IPS-NIHi11 (cell line): ENCODE data around the gene ZSCAN26.
"Not testable (repeated sequence)": the region's sequence is repeated elsewhere in the genome, so short reads cannot be mapped to it uniquely, and the experiment has no call there.

Source experiments
- DNase-seq: peaks from one replicate; pipeline ENCODE4 v3.0.0; 2012; ENCODE audit warnings: mixed read lengths, low spot score

ZSCAN26 gene

DNA sequence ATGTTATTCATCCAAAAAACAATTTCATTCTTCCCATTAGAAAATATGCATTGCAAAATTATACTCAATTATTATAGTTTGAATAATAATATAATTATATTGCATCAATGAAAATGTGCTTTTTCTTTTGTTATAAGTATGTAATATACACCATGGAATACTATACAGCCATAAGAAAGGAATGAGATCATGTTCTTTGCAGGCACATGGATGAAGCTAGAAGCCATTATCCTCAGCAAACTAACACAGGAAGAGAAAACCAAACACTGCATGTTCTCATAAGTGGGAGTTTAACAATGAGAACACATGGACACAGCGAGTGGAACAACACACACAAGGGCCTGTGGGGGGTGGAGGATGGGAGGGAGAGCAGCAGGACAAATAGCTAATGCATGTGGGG, 9.9 kb upstream of the ZSCAN26 start:
- DNase-seq, result no peak

- DNase-seq, result peak; percentile 8
These were observed 7.8 kb upstream of the ZSCAN26 start, which contains the start of gene NKAPL for GRCh38 chr6:28258877-28259777. NKAPL (plus strand) TSS chr6:28259297; CDS start chr6:28259372, 75 bp downstream.

DNA sequence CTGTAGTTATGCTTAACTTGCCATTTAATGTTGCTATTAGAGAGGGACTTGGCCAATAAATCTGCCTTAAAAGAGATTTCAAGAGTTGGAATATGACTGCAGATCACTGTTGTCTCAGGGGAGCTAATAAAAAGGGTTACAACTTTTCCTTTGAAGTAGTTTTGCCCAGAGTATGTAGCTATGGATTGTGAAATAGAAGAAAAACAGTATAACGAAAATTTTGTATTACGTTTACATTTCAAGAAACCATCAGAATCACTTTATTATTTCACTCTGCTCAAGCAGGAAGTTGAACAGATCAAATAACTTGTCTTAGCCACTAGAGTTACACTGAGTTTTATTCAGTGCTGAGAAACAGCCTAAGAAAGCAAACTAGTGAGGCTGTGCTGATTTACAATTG, 3.0 kb upstream of the ZSCAN26 start:
- no peak for DNase-seq

DNA sequence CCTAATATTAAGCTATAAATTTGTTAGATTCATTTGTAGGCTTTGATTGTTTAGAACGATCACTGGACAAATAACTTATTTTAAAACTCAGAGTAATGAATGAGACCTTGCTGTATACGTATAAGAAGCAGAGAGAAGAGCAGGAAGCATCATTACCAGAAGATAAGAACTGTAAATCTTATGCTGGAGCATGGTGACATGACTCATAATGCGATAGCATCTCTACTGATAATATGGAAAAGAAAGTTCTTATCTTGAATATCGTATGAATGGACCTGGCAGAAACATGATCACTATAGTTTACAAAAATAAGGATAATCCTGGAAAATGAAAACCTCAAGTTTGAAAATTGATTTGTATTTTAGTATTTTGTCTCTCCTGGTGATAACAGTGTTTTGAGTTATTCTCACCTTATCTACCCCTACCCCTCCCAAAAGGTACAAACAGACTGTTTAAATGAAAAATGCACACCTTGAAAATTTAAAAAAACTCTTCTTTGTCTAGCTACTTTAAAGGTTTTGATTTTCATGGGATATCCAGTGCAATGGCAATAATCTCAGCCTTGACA, 2.0 kb upstream of the ZSCAN26 start:
- DNase-seq, result no peak

DNA sequence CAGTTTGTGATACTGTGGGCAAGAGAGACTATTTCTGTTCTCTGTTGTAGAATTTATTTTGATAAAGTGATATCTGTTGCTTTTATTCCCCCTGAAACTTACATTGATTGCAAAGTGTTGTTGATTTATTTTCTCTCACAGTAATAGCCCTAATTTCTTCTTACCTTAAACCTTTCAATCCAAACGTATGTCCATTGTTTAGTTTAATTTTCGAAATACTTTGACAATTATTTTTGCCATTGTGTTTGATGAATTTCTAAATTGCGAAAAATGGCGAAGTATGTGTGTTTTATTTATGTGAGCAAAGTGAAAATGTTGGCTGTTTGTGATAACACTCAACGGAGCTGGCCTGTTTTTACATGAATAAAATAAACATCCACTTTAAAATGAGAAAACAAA, 381 bp upstream of the ZSCAN26 start:
- DNase-seq, result no peak

GRCh38 chr6:28267695-28268059, 734 bp downstream of the ZSCAN26 start:
- DNase-seq, result no peak

GRCh38 chr6:28269492-28269891, 2.5 kb downstream of the ZSCAN26 start:
- DNase-seq, result no peak

DNA sequence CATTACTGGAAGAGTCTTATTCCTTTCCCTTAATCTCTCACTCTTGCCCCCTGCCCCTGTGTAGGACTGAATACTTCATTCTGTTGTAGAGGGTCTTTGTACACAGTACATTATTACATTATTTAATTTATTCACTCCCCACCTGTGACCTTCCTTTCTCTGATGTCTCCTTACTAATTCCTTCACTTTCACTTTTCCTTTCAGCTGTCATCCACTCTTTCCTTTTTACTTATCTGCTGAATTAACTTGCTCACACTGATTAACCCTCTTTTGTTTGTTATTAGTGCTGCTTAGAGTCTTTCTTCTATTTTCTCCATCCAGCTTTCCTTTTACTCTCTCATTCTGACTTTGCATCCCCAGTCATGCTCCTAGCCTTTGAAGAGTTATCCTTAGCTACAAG, 7.9 kb downstream of the ZSCAN26 start:
- no peak for DNase-seq

- DNase-seq, result no peak
These were observed 10.8 kb downstream of the ZSCAN26 start for GRCh38 chr6:28277746-28278145.

DNA sequence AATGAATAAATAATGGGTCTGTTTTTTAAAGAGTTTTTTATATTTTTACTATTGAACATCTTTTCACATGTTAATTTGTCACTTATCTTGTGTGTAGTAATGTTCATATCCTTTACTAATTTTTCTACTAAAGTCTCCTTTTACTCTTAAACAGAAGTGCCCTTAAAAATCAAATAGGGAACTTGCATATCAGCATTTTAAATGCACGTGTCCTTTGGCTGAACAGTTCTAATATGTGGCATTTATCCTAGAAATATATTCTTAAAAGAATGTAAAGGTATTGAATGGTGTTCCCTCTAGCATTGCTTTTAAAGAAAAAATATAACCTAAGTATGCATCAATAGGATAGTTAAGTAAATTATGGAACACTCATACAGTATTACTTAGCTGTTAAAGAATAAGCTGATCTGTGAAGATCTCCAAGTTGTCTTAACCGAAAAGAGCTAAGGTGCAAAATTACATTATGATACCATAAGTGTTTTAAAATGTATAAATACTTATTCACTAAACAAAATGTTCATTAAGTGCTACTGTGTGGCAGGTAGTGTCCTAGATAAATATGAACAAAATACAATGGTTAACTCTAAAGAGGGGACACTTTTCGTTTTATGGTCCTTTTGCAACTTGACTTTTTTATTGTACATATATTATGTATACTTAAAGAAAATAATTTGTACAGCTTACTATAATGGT, 13.8 kb downstream of the ZSCAN26 start:
- DNase-seq, result no peak

GRCh38 chr6:28281288-28282064, 14.5 kb downstream of the ZSCAN26 start, which contains the start of gene PGBD1:
PGBD1 (plus strand) TSS chr6:28281572; CDS start chr6:28283814, 2,242 bp downstream.
- peak; percentile 90 for DNase-seq

DNA sequence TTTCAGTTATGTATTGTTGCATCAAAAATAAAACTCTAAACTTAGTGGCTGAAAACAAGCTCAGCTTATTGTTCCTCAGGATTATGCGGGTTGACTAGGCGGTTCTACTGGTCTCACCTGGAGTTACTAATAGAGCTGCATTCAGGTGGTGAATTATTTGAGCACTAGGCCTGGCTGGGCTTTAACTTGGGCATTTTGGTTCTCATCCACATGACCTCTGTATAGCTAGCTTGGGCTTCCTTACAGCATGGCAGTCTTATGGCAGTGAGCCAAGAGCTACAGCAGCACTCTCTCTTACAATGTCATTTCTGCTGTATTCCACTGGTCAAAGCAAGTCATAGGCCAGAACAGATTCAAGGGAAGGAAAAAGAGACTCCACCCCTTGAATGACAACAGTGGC, 16.0 kb downstream of the ZSCAN26 start:
- DNase-seq, result no peak

GRCh38 chr6:28291573-28291972, 24.6 kb downstream of the ZSCAN26 start:
- no peak for DNase-seq

- DNase-seq, result no peak
These were observed 28.4 kb downstream of the ZSCAN26 start for GRCh38 chr6:28295326-28295725.

DNA sequence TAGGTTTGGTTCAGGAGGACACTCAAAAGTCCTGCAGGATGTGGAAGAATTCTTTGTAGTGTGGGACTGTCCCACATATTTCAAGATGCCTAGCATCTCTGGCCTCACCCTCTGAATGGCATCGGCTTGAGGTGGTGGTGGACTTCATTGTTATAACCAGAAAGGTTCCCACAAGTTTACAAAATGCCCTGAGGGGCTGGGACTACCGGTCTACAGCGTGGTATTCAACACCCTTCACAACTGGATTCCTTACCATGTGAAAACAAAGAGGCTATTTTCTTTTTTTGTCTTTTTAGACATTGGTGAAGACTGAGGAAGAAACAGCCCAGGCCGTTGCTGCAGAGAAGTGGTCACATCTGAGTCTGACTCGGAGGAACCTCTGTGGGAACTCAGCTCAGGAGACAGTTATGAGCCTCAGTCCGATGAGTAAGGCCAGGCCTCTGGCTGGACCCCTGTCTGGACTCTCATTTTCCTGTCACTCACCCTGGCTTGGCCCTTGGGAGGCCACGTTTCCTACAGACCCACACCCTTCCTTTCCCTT, 29.6 kb downstream of the ZSCAN26 start:
- DNase-seq, result no peak

DNA sequence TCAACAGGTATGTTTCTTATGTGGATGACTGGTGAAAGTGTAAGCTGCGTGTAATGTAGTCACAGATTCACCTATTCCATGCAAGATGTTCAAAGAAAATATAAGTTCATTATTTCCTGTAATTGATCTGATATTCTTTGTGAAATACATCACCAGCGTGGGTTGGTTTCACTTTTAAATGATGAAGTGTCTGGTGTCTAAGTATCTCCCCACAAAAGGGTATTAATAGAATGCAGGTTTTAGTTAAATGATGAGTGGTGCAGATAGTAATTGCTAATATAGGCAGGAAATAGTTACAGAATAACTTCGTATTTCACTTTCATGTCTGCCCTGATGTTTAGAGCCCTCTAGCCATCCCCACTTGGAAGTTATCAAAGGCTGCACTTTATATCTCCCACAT, 36.6 kb downstream of the ZSCAN26 start:
- DNase-seq, result no peak

DNA sequence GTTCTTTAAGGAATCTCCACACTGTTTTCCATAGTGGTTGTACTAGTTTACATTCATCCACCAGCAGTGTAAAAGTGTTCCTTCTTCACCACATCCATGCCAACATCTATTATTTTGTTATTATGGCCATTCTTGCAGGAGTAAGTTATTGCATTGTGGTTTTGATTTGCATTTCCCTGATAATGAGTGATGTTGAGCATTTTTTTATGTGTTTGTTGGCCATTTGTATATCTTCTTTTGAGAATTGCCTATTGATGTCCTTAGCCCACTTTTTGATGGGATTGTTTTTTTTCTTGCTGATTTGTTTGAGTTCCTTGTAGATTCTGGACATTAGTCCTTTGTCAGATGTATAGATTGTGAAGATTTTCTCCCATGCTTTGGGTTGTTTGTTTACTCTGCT, 39.4 kb downstream of the ZSCAN26 start:
- DNase-seq, result not testable (repeated sequence)

- no peak for DNase-seq
These were observed 44.3 kb downstream of the ZSCAN26 start for GRCh38 chr6:28311139-28311823.

DNA sequence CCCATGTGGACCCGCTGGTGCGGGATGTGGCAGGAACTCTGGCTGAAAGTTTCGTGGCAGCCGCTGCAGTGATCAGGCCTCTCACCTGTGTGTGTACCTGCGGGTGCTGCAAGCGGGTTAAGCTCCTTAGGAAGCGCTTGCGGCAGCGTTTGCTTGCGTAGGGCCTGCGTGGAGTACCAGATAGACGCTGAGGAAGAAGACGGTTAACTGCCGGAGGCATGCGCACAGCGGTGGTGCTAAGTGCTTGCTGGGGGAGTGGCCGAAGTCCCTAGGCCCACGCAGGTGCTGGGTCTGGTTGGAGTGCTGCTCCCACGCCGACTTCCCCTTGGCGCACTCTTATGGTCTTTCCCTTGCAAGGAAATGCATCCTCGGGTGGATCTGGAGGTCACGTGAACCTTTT, 46.0 kb downstream of the ZSCAN26 start:
- no peak for DNase-seq

- no peak for DNase-seq
These were observed 48.7 kb downstream of the ZSCAN26 start for GRCh38 chr6:28315628-28316027.

DNA sequence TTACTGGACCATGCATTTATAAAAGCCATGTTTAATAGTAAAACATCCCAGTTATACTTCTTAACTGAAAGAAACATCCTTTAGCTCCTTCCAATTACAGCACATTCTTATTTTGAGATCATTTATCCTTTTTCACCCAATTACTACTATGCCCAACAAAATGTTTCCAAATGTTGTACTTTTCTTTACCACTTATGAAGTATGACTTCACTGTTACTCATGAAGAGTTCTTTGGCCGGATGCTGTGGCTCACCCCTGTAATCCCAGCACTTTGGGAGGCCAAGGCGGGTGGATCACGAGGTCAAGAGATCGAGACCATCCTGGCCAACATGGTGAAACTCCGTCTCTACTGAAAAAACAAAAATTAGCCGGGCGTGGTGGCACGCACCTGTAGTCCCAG, 50.9 kb downstream of the ZSCAN26 start:
- DNase-seq, result not testable (repeated sequence)
